GM23248 (cell line): ENCODE measurements around the gene PRXL2B.

Experiments
- EZH2 ChIP-seq: fragments of 200-600 bp; sonication (generic); IDR thresholded peaks from 2 replicates; pipeline ENCODE4 v1.6.1; 2018; ENCODE audit warnings: antibody characterized with exemption, mild to moderate bottlenecking; ENCODE audit not compliant: insufficient read depth, poor library complexity, severe bottlenecking
- EZH2phosphoT487 ChIP-seq: fragments of 200-600 bp; sonication (generic); IDR thresholded peaks from 2 replicates; pipeline ENCODE4 v1.6.1; 2018; ENCODE audit warnings: antibody characterized with exemption, moderate library complexity, mild to moderate bottlenecking, low read depth; ENCODE audit not compliant: insufficient read depth

GRCh38 chr1:2627746-2628145 is 41.2 kb downstream of the PRXL2B start:
- TF ChIP-seq EZH2 (no peak), EZH2phosphoT487 (no peak)
